K562 (cell line): Measurements from ENCODE around the gene KMT5B. TPM values are rescaled to one million over a fixed set of nuclear protein-coding genes. Genes with fewer than 3 reads are reported as not detected.
A peak's percentile ranks its signal among the peaks of the same experiment; 100 is the strongest.

Experiments
- AFF1 ChIP-seq, 2 experiments: fragments of 450-650 bp; IDR thresholded peaks; 2 replicates each; pipeline ENCODE4 v1.6.1; 2018; ENCODE audit warnings: mild to moderate bottlenecking in 2 of 2, low read depth in 1 of 2; ENCODE audit not compliant: partially characterized antibody in 2 of 2
- CBX5 ChIP-seq: IDR thresholded peaks from 2 replicates; pipeline ENCODE4 v1.6.1; 2014; ENCODE audit warnings: low read depth, borderline replicate concordance
- HINFP ChIP-seq: fragments of 450-650 bp; conservative IDR thresholded peaks from 2 replicates; pipeline ENCODE4 v1.6.1; 2016; ENCODE audit warnings: missing genetic modification characterization, low read depth, mild to moderate bottlenecking, control low read depth, missing compliant biosample characterization
- IFI16 ChIP-seq: fragments of 250-450 bp; sonication (Bioruptor Pico); IDR thresholded peaks from 2 replicates; pipeline ENCODE4 v2.1.2; 2022; ENCODE audit warnings: mild to moderate bottlenecking, inconsistent platforms
- NR4A1 ChIP-seq, 2 experiments: fragments of 250-450 bp in 1 of 2; fragments of 450-650 bp in 1 of 2; sonication (Bioruptor Pico) in 1 of 2; IDR thresholded peaks; 2 replicates each; pipeline versions ENCODE4 v1.4.0 to v1.6.1; 2016 to 2020; ENCODE audit warnings: mild to moderate bottlenecking in 2 of 2, missing compliant biosample characterization in 1 of 2, missing genetic modification characterization in 1 of 2, moderate library complexity in 1 of 2
- PURB ChIP-seq: sonication (generic); formaldehyde crosslinking; IDR thresholded peaks from 2 replicates; pipeline ENCODE4 v1.9.0; 2021; ENCODE audit warnings: low read depth, mild to moderate bottlenecking, missing genetic modification reagents
- RNF2 ChIP-seq: sonication (generic); IDR thresholded peaks from 2 replicates; pipeline ENCODE4 v1.6.1; 2016
- SMAD4 ChIP-seq: fragments of 250-450 bp; sonication (Bioruptor Pico); conservative IDR thresholded peaks from 2 replicates; pipeline ENCODE4 v1.8.0; 2021; ENCODE audit warnings: inconsistent platforms, mild to moderate bottlenecking, moderate library complexity
- THAP7 ChIP-seq: fragments of 250-450 bp; sonication (Bioruptor Pico); IDR thresholded peaks from 2 replicates; pipeline ENCODE4 v1.5.0; 2021
- TRIM25 ChIP-seq: fragments of 450-650 bp; IDR thresholded peaks from 2 replicates; pipeline ENCODE4 v1.7.0; 2016; ENCODE audit warnings: borderline replicate concordance
- ZNF282 ChIP-seq: sonication (generic); formaldehyde crosslinking; IDR thresholded peaks from 2 replicates; pipeline ENCODE4 v1.8.1; 2023; ENCODE audit warnings: missing genetic modification reagents
- ZNF507 ChIP-seq: conservative IDR thresholded peaks from 2 replicates; pipeline ENCODE4 v1.6.1; 2017; ENCODE audit warnings: missing genetic modification characterization, missing compliant biosample characterization
- ZNF584 ChIP-seq: fragments of 200-800 bp; sonication (Bioruptor generic); IDR thresholded peaks from 2 replicates; pipeline ENCODE4 v1.6.1; 2016; ENCODE audit warnings: low read depth, mild to moderate bottlenecking, missing genetic modification characterization, missing compliant biosample characterization
- ZNF830 ChIP-seq: fragments of 250-450 bp; sonication (Bioruptor Pico); IDR thresholded peaks from 2 replicates; pipeline ENCODE4 v1.5.0; 2021; ENCODE audit warnings: mild to moderate bottlenecking
- polyA plus RNA-seq, 8 experiments: library from polyadenylated mRNA; depleted of rRNA in 4 of 8; stranded (reverse) in 5 of 8; unstranded in 3 of 8; fragments of >200 nt; fragmentation: Nextera tagmentation in 2 of 8; fragmentation: Illumina TruSeq in 1 of 8; extraction: Ambion mirVana in 2 of 8; extraction: Trizol in 1 of 8; gene quantifications; 2 replicates each; pipeline versions ENCODE4 v1.2.1 to v1.2.3, GENCODE V29; 2011 to 2014; ENCODE audit warnings: inconsistent platforms in 1 of 8, missing spikeins in 1 of 8
- total RNA-seq, 7 experiments: library from RNA; depleted of rRNA in 6 of 7; stranded (reverse); fragments of >200 nt in 6 of 7; fragmentation: Illumina TruSeq in 2 of 7; extraction: Trizol in 2 of 7; gene quantifications; 2 replicates each; pipeline versions ENCODE4 v1.2.1 to v1.2.3, GENCODE V29; 2011 to 2021; ENCODE audit warnings: low replicate concordance in 1 of 7
- TF ChIP-seq, protein P1 (sequence below): fragments of 250-450 bp; sonication (Bioruptor Pico); IDR thresholded peaks from 2 replicates; pipeline ENCODE4 v1.5.0; 2021
- TF ChIP-seq, protein P2 (sequence below): fragments of 250-450 bp; sonication (Bioruptor Pico); IDR thresholded peaks from 2 replicates; pipeline ENCODE4 v1.4.0; 2020

The KMT5B gene
- total and polyA plus RNA-seq, 9 of the 15 experiments (the other 6 are each of a cell fraction or from before 2014, with no cell fraction given): 7.3 to 27.3 (median 20.9) TPM

GRCh38 chr11:68121067-68121899 lies 91.8 kb downstream of the KMT5B start, which contains the start of gene CHKA (continued):
- TF ChIP-seq PURB (CRISPR knock-in tag) (no peak), IFI16 (CRISPR knock-in tag) (no peak), THAP7 (CRISPR knock-in tag) (no peak), ZNF830 (CRISPR knock-in tag) (no peak), ZNF507 (tag) (no peak), HINFP (tag) (no peak), NR4A1 (CRISPR knock-in tag; IDR thresholded peaks at IDR 0.05) (no peak), NR4A1 (tag; IDR thresholded peaks at IDR 0.05) (no peak), SMAD4 (CRISPR knock-in tag) (peak; percentile 69), RNF2 (no peak), CBX5 (no peak), ZNF584 (CRISPR knock-in tag) (no peak), ZNF282 (CRISPR knock-in tag) (no peak), TRIM25 (no peak), AFF1 (IDR thresholded peaks at IDR 0.05; ENCODE audit: low read depth in 1 of 2, partially characterized antibody in 2 of 2) (no peak)
- TF ChIP-seq, protein P1, sequence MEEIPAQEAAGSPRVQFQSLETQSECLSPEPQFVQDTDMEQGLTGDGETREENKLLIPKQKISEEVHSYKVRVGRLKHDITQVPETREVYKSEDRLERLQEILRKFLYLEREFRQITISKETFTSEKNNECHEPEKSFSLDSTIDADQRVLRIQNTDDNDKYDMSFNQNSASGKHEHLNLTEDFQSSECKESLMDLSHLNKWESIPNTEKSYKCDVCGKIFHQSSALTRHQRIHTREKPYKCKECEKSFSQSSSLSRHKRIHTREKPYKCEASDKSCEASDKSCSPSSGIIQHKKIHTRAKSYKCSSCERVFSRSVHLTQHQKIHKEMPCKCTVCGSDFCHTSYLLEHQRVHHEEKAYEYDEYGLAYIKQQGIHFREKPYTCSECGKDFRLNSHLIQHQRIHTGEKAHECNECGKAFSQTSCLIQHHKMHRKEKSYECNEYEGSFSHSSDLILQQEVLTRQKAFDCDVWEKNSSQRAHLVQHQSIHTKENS (CRISPR knock-in tag): no peak
- TF ChIP-seq, protein P2, sequence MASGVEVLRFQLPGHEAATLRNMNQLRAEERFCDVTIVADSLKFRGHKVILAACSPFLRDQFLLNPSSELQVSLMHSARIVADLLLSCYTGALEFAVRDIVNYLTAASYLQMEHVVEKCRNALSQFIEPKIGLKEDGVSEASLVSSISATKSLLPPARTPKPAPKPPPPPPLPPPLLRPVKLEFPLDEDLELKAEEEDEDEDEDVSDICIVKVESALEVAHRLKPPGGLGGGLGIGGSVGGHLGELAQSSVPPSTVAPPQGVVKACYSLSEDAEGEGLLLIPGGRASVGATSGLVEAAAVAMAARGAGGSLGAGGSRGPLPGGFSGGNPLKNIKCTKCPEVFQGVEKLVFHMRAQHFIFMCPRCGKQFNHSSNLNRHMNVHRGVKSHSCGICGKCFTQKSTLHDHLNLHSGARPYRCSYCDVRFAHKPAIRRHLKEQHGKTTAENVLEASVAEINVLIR (CRISPR knock-in tag): peak; percentile 67
